WTC11 (cell line): ENCODE results near the gene CA10. TPM values are rescaled to one million over a fixed set of nuclear protein-coding genes. Genes with fewer than 3 reads are reported as not detected.

ENCODE experiments used
- ATAC-seq: fragments of 200-7000 bp; cut with Tn5 transposase; 2 replicates; pipeline ENCODE4 v1.10.0; 2021; ENCODE audit warnings: mild to moderate bottlenecking, moderate library complexity
- CTCF ChIA-PET: fragments of 300-600 bp; sonication (Branson Sonifier 250); formaldehyde crosslinking; loops from one replicate; lab custom pipeline; 2021; ENCODE audit warnings: antibody characterized with exemption; lab: Charles Lee
- POLR2A ChIA-PET: fragments of 350-600 bp; sonication (Branson Sonifier 250); formaldehyde crosslinking; loops from one replicate; lab custom pipeline; 2021; ENCODE audit warnings: antibody characterized with exemption; lab: Charles Lee
- DNase-seq: peaks from one replicate; pipeline ENCODE4 v3.0.0; 2021; ENCODE audit warnings: low spot score
- H3K27ac Mint-ChIP-seq: 2 replicates; pipeline ENCODE4 v1.8.0; 2021; ENCODE audit warnings: mixed read lengths
- H3K27me3 Mint-ChIP-seq: 2 replicates; pipeline ENCODE4 v1.8.0; 2021; ENCODE audit warnings: low read depth, mild to moderate bottlenecking, moderate library complexity, mixed read lengths
- H3K36me3 Mint-ChIP-seq: 2 replicates; pipeline ENCODE4 v1.8.0; 2021; ENCODE audit warnings: mixed read lengths
- H3K4me1 Mint-ChIP-seq: 2 replicates; pipeline ENCODE4 v1.8.0; 2022; ENCODE audit warnings: mixed read lengths
- H3K4me3 Mint-ChIP-seq: 2 replicates; pipeline ENCODE4 v1.8.0; 2021; ENCODE audit warnings: mild to moderate bottlenecking, moderate library complexity, mixed read lengths
- H3K9me3 Mint-ChIP-seq: 2 replicates; pipeline ENCODE4 v1.8.0; 2021; ENCODE audit warnings: mixed read lengths
- ARID4B ChIP-seq: sonication (generic); formaldehyde crosslinking; IDR thresholded peaks from 2 replicates; pipeline ENCODE4 v1.8.0; 2023; ENCODE audit warnings: missing genetic modification reagents, mild to moderate bottlenecking, borderline replicate concordance
- CBFB ChIP-seq: sonication (generic); formaldehyde crosslinking; IDR thresholded peaks from 2 replicates; pipeline ENCODE4 v1.8.1; 2022; ENCODE audit warnings: mild to moderate bottlenecking, low read depth, missing genetic modification reagents
- CREM ChIP-seq: sonication (generic); formaldehyde crosslinking; IDR thresholded peaks from 2 replicates; pipeline ENCODE4 v1.8.1; 2022; ENCODE audit warnings: mild to moderate bottlenecking, missing genetic modification reagents, moderate library complexity
- E2F1 ChIP-seq: sonication (generic); formaldehyde crosslinking; IDR thresholded peaks from 2 replicates; pipeline ENCODE4 v1.8.0; 2022; ENCODE audit warnings: mild to moderate bottlenecking, missing genetic modification reagents
- ELF4 ChIP-seq: sonication (generic); formaldehyde crosslinking; IDR thresholded peaks from 2 replicates; pipeline ENCODE4 v1.8.1; 2022; ENCODE audit warnings: low read depth, mild to moderate bottlenecking, moderate library complexity, missing genetic modification reagents
- ERG ChIP-seq: fragments of 250-450 bp; sonication (Bioruptor Pico); IDR thresholded peaks from 2 replicates; pipeline ENCODE4 v1.8.0; 2021; ENCODE audit warnings: mild to moderate bottlenecking
- FOXJ3 ChIP-seq: sonication (generic); formaldehyde crosslinking; IDR thresholded peaks from 2 replicates; pipeline ENCODE4 v1.9.0; 2021; ENCODE audit warnings: missing genetic modification reagents, mild to moderate bottlenecking, borderline replicate concordance
- JUN ChIP-seq: sonication (generic); formaldehyde crosslinking; IDR thresholded peaks from 2 replicates; pipeline ENCODE4 v1.8.0; 2023; ENCODE audit warnings: mild to moderate bottlenecking, missing genetic modification reagents
- KAT7 ChIP-seq: sonication (generic); formaldehyde crosslinking; IDR thresholded peaks from 2 replicates; pipeline ENCODE4 v1.8.1; 2023; ENCODE audit warnings: missing genetic modification reagents, mild to moderate bottlenecking, borderline replicate concordance
- NR2C2 ChIP-seq: sonication (generic); formaldehyde crosslinking; IDR thresholded peaks from 2 replicates; pipeline ENCODE4 v1.8.0; 2022; ENCODE audit warnings: mild to moderate bottlenecking, missing genetic modification reagents
- PRRX2 ChIP-seq: fragments of 250-450 bp; sonication (Bioruptor Pico); IDR thresholded peaks from 2 replicates; pipeline ENCODE4 v1.8.0; 2021; ENCODE audit warnings: mild to moderate bottlenecking
- RELA ChIP-seq: sonication (generic); formaldehyde crosslinking; IDR thresholded peaks from 2 replicates; pipeline ENCODE4 v1.8.1; 2022; ENCODE audit warnings: missing genetic modification reagents, mild to moderate bottlenecking, borderline replicate concordance
- SP1 ChIP-seq: sonication (generic); formaldehyde crosslinking; conservative IDR thresholded peaks from 2 replicates; pipeline ENCODE4 v1.8.1; 2022; ENCODE audit warnings: missing genetic modification reagents
- TEAD1 ChIP-seq: sonication (generic); formaldehyde crosslinking; IDR thresholded peaks from 2 replicates; pipeline ENCODE4 v1.8.0; 2022; ENCODE audit warnings: mild to moderate bottlenecking, missing genetic modification reagents
- TEAD4 ChIP-seq: sonication (generic); formaldehyde crosslinking; IDR thresholded peaks from 2 replicates; pipeline ENCODE4 v1.8.0; 2022; ENCODE audit warnings: mild to moderate bottlenecking, missing genetic modification reagents
- ZNF396 ChIP-seq: fragments of 250-450 bp; sonication (Bioruptor Pico); IDR thresholded peaks from 2 replicates; pipeline ENCODE4 v1.8.0; 2021; ENCODE audit warnings: mild to moderate bottlenecking, moderate library complexity, borderline replicate concordance
- total RNA-seq: library from RNA; stranded (reverse); gene quantifications from 3 replicates; pipeline ENCODE4 v1.2.3, GENCODE V29; 2021
- TF ChIP-seq, protein P1 (sequence below): fragments of 250-450 bp; sonication (Bioruptor Pico); IDR thresholded peaks from 2 replicates; pipeline ENCODE4 v1.9.0; 2021; ENCODE audit warnings: mild to moderate bottlenecking
- TF ChIP-seq, protein P2 (sequence below): fragments of 200-600 bp; IDR thresholded peaks from 2 replicates; pipeline ENCODE4 v1.8.0; 2022; ENCODE audit warnings: antibody characterized with exemption
- TF ChIP-seq, protein P3 (sequence below): sonication (generic); formaldehyde crosslinking; IDR thresholded peaks from 2 replicates; pipeline ENCODE4 v1.8.1; 2022; ENCODE audit warnings: mild to moderate bottlenecking, moderate library complexity, missing genetic modification reagents
- TF ChIP-seq, protein P4 (sequence below): fragments of 250-450 bp; sonication (Bioruptor Pico); IDR thresholded peaks from 2 replicates; pipeline ENCODE4 v1.9.0; 2021; ENCODE audit warnings: moderate library complexity, mild to moderate bottlenecking, inconsistent platforms, borderline replicate concordance
- TF ChIP-seq, protein P5 (sequence below): sonication (generic); formaldehyde crosslinking; IDR thresholded peaks from 2 replicates; pipeline ENCODE4 v1.8.1; 2022; ENCODE audit warnings: low read depth, missing genetic modification reagents, borderline replicate concordance
- TF ChIP-seq, protein P6 (sequence below): sonication (generic); formaldehyde crosslinking; IDR thresholded peaks from 2 replicates; pipeline ENCODE4 v1.8.1; 2022; ENCODE audit warnings: mild to moderate bottlenecking, missing genetic modification reagents, moderate library complexity, borderline replicate concordance

Gene CA10
- total RNA-seq, 1 experiment from 2014 or later, result 0.90 TPM

GRCh38 chr17:52147431-52147830 lies 11.1 kb downstream of the CA10 start (continued):
- TF ChIP-seq E2F1 (CRISPR knock-in tag) (no peak), NR2C2 (CRISPR knock-in tag) (no peak), KAT7 (no peak), PRRX2 (no peak)

DNA sequence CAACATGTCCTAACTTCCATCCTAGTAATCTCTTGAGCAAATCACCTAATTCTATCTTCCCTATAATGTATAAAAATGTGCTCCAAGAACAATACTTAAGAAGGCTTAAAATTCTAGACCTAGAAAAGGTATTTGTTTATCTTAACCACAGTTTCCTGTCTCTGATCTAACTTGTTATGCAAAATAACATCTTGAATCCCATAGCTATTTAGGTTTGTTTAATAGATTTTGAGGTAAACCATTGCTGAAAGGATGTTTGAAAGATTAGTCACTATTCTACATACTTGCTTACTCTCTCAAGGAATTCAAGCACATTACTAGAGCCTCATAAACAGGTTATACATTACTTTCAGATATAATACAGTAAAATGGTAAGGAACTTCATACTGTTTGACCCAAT lies 13.0 kb downstream of the CA10 start:
- ATAC-seq (no peak), DNase-seq (no peak)
- ChIA-PET CTCF (no interaction called here), POLR2A (no interaction called here)
- H3K36me3 Mint-ChIP-seq, result peaks cover 33% of the 10 kb centered on the region
- no peak overlapping the region for H3K27ac Mint-ChIP-seq
- H3K4me3 Mint-ChIP-seq, result no peak overlapping the region
- H3K27me3 Mint-ChIP-seq, result no peaks in the 10 kb centered on the region
- peaks cover 64% of the 10 kb centered on the region for H3K9me3 Mint-ChIP-seq
- H3K4me1 Mint-ChIP-seq, result peaks cover 9% of the 10 kb centered on the region
- TF ChIP-seq TEAD4, result no peak
- TF ChIP-seq CREM (CRISPR knock-in tag), result no peak
- no peak for TF ChIP-seq ELF4 (CRISPR knock-in tag)
- TF ChIP-seq, protein P1, sequence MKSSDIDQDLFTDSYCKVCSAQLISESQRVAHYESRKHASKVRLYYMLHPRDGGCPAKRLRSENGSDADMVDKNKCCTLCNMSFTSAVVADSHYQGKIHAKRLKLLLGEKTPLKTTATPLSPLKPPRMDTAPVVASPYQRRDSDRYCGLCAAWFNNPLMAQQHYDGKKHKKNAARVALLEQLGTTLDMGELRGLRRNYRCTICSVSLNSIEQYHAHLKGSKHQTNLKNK (CRISPR knock-in tag), result no peak
- no peak for TF ChIP-seq SP1 (CRISPR knock-in tag)
- no peak for TF ChIP-seq FOXJ3 (CRISPR knock-in tag)
- TF ChIP-seq, protein P2, sequence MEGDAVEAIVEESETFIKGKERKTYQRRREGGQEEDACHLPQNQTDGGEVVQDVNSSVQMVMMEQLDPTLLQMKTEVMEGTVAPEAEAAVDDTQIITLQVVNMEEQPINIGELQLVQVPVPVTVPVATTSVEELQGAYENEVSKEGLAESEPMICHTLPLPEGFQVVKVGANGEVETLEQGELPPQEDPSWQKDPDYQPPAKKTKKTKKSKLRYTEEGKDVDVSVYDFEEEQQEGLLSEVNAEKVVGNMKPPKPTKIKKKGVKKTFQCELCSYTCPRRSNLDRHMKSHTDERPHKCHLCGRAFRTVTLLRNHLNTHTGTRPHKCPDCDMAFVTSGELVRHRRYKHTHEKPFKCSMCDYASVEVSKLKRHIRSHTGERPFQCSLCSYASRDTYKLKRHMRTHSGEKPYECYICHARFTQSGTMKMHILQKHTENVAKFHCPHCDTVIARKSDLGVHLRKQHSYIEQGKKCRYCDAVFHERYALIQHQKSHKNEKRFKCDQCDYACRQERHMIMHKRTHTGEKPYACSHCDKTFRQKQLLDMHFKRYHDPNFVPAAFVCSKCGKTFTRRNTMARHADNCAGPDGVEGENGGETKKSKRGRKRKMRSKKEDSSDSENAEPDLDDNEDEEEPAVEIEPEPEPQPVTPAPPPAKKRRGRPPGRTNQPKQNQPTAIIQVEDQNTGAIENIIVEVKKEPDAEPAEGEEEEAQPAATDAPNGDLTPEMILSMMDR, result no peak
- TF ChIP-seq, protein P3, sequence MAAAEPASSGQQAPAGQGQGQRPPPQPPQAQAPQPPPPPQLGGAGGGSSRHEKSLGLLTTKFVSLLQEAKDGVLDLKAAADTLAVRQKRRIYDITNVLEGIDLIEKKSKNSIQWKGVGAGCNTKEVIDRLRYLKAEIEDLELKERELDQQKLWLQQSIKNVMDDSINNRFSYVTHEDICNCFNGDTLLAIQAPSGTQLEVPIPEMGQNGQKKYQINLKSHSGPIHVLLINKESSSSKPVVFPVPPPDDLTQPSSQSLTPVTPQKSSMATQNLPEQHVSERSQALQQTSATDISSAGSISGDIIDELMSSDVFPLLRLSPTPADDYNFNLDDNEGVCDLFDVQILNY (CRISPR knock-in tag), result no peak
- TF ChIP-seq ERG (CRISPR knock-in tag), result no peak
- TF ChIP-seq TEAD1 (CRISPR knock-in tag), result no peak
- no peak for TF ChIP-seq ARID4B (CRISPR knock-in tag)
- TF ChIP-seq, protein P4, sequence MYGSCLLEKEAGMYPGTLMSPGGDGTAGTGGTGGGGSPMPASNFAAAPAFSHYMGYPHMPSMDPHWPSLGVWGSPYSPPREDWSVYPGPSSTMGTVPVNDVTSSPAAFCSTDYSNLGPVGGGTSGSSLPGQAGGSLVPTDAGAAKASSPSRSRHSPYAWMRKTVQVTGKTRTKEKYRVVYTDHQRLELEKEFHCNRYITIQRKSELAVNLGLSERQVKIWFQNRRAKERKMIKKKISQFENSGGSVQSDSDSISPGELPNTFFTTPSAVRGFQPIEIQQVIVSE, result no peak
- TF ChIP-seq CBFB (CRISPR knock-in tag), result no peak
- TF ChIP-seq RELA (CRISPR knock-in tag), result no peak
- TF ChIP-seq JUN, result no peak
- no peak for TF ChIP-seq ZNF396 (CRISPR knock-in tag)
- TF ChIP-seq, protein P5, sequence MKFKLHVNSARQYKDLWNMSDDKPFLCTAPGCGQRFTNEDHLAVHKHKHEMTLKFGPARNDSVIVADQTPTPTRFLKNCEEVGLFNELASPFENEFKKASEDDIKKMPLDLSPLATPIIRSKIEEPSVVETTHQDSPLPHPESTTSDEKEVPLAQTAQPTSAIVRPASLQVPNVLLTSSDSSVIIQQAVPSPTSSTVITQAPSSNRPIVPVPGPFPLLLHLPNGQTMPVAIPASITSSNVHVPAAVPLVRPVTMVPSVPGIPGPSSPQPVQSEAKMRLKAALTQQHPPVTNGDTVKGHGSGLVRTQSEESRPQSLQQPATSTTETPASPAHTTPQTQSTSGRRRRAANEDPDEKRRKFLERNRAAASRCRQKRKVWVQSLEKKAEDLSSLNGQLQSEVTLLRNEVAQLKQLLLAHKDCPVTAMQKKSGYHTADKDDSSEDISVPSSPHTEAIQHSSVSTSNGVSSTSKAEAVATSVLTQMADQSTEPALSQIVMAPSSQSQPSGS, result no peak
- TF ChIP-seq, protein P6, sequence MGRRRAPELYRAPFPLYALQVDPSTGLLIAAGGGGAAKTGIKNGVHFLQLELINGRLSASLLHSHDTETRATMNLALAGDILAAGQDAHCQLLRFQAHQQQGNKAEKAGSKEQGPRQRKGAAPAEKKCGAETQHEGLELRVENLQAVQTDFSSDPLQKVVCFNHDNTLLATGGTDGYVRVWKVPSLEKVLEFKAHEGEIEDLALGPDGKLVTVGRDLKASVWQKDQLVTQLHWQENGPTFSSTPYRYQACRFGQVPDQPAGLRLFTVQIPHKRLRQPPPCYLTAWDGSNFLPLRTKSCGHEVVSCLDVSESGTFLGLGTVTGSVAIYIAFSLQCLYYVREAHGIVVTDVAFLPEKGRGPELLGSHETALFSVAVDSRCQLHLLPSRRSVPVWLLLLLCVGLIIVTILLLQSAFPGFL (CRISPR knock-in tag), result no peak
